ENCODE measurements around the gene CCDC68. TPM values are rescaled to one million over a fixed set of nuclear protein-coding genes. Genes with fewer than 3 reads are reported as not detected.
A peak's percentile ranks its signal among the peaks of the same experiment; 100 is the strongest.

CCDC68 gene
- total RNA-seq, 1 experiment from 2014 or later = 6.6 TPM

- POLR2A ChIA-PET = no interaction called here
- H3K9ac ChIP-seq (ENCODE audit: low read length) = peak overlapping the region; percentile 50
- no peaks in the 10 kb centered on the region for H3K9me2 ChIP-seq (ENCODE audit: insufficient read depth)
- CTCF ChIA-PET = interaction anchor here (2.2 kb wide), 1 partner anchor 267 kb away, joined by 6 read pairs; no protein-coding TSS in a partner anchor
- RAD21 ChIA-PET (ENCODE audit: low non-redundant PET in 1 of 2, low total read pairs in 2 of 2, uncharacterized antibody in 2 of 2, unreplicated experiment in 2 of 2) = no interaction called here
- H4K20me1 ChIP-seq (ENCODE audit: insufficient read depth) = no peaks in the 10 kb centered on the region
- H3K27ac ChIP-seq (ENCODE audit: low read depth, low read length) = no peak overlapping the region; the same call in 1 of the 2 replicates
- H3K9me3 ChIP-seq (ENCODE audit: control insufficient read depth in 1 of 2, insufficient read depth in 1 of 2, low read depth in 1 of 2, low read length in 2 of 2) = no peaks in the 10 kb centered on the region
- H3K4me2 ChIP-seq (ENCODE audit: low read length) = peak overlapping the region; percentile 87
- H3K27me3 ChIP-seq (ENCODE audit: insufficient read depth, low read length) = no peaks in the 10 kb centered on the region
- intact Hi-C loops (cut with micrococcal nuclease) = loop anchor here (5.0 kb wide), 1 partner anchor 169 kb away; no protein-coding TSS in a partner anchor
- H3K4me1 ChIP-seq (ENCODE audit: control insufficient read depth in 1 of 2, insufficient read depth in 2 of 2, low read length in 2 of 2) = peaks cover 10 to 21% of the 10 kb centered on the region in 2 experiments
- DNase-seq (ENCODE audit: low read depth, low spot score) = peak; percentile 26
- H2AFZ ChIP-seq (ENCODE audit: low read depth, low read length, poor library complexity, severe bottlenecking) = peak overlapping the region; percentile 5
- no peaks in the 10 kb centered on the region for H3K36me3 ChIP-seq (ENCODE audit: control insufficient read depth in 1 of 2, insufficient read depth in 2 of 2, low read length in 2 of 2)
- H3K79me2 ChIP-seq (ENCODE audit: insufficient read depth, low read length) = no peaks in the 10 kb centered on the region
- peak overlapping the region; percentile 39 to 61 for H3K4me3 ChIP-seq (replicated peaks in 1 of 2; ENCODE audit: low read depth in 1 of 2, low read length in 2 of 2)
- ATAC-seq = peak; percentile 73
- BruUV-seq (replicated peaks) = no TSS peak
- TF ChIP-seq ZNF274 (IDR thresholded peaks at IDR 0.05; ENCODE audit: low read depth, low read length) (no peak), SIN3A (IDR thresholded peaks at IDR 0.05; ENCODE audit: low read depth) (0 out of 2 replicates have a peak, but pooled peaks have one; percentile 11), FOSL1 (IDR thresholded peaks at IDR 0.05; ENCODE audit: low read depth) (no peak), YY1 (IDR thresholded peaks at IDR 0.05; ENCODE audit: extremely low read depth, insufficient replicate concordance, low read depth, low read length) (no peak), CEBPB (IDR thresholded peaks at IDR 0.05; ENCODE audit: low read depth) (0 out of 2 replicates have a peak, but pooled peaks have one; percentile 28), SP1 (IDR thresholded peaks at IDR 0.05; ENCODE audit: low read depth) (peak; percentile 49; the same call in 1 of the 2 replicates), SRF (IDR thresholded peaks at IDR 0.05; ENCODE audit: low read depth) (0 out of 2 replicates have a peak, but pooled peaks have one; percentile 59)
Observed at GRCh38 chr18:54946149-54946581, 13.1 kb downstream of the CCDC68 start.

GRCh38 chr18:54945576-54946125 lies 13.6 kb downstream of the CCDC68 start:
- CTCF ChIA-PET = interaction anchor here (0.6 to 2.2 kb wide), 2 partner anchors 15 to 266 kb away, joined by 3 to 6 read pairs; no protein-coding TSS in a partner anchor
- Histone ChIP-seq H3K27ac (ENCODE audit: low read depth, low read length) (no peak overlapping the region), H3K9me2 (ENCODE audit: insufficient read depth) (no peaks in the 10 kb centered on the region), H2AFZ (ENCODE audit: low read depth, low read length, poor library complexity, severe bottlenecking) (peak overlapping the region; percentile 5), H3K9me3 (ENCODE audit: control insufficient read depth in 1 of 2, insufficient read depth in 1 of 2, low read depth in 1 of 2, low read length in 2 of 2) (no peaks in the 10 kb centered on the region), H3K4me1 (ENCODE audit: control insufficient read depth in 1 of 2, insufficient read depth in 2 of 2, low read length in 2 of 2) (peaks cover 10 to 21% of the 10 kb centered on the region in 2 experiments), H3K4me3 (replicated peaks in 1 of 2; ENCODE audit: low read depth in 1 of 2, low read length in 2 of 2) (peak overlapping the region; percentile 39 to 61; a peak in 3 of 4 replicates), H4K20me1 (ENCODE audit: insufficient read depth) (no peaks in the 10 kb centered on the region), H3K36me3 (ENCODE audit: control insufficient read depth in 1 of 2, insufficient read depth in 2 of 2, low read length in 2 of 2) (no peaks in the 10 kb centered on the region), H3K9ac (ENCODE audit: low read length) (peak overlapping the region; percentile 50), H3K79me2 (ENCODE audit: insufficient read depth, low read length) (no peaks in the 10 kb centered on the region), H3K27me3 (ENCODE audit: insufficient read depth, low read length) (no peaks in the 10 kb centered on the region), H3K4me2 (ENCODE audit: low read length) (peak overlapping the region; percentile 87)
- no peak; the same call in 1 of the 2 replicates for ATAC-seq
- RAD21 ChIA-PET (ENCODE audit: low non-redundant PET in 1 of 2, low total read pairs in 2 of 2, uncharacterized antibody in 2 of 2, unreplicated experiment in 2 of 2) = no interaction called here
- no peak for DNase-seq (ENCODE audit: low read depth, low spot score)
- BruUV-seq (replicated peaks) = no TSS peak
- POLR2A ChIA-PET = no interaction called here
- intact Hi-C loops (cut with micrococcal nuclease) = loop anchor here (5.0 kb wide), 1 partner anchor 168 kb away; no protein-coding TSS in a partner anchor
- no peak for TF ChIP-seq ZBTB33 (IDR thresholded peaks at IDR 0.05; ENCODE audit: extremely low read depth, insufficient replicate concordance, low read length)
- TF ChIP-seq JUND (IDR thresholded peaks at IDR 0.05) = no peak
- no peak for TF ChIP-seq EGR1 (IDR thresholded peaks at IDR 0.05; ENCODE audit: low read depth)
- TF ChIP-seq YY1 (IDR thresholded peaks at IDR 0.05; ENCODE audit: extremely low read depth, insufficient replicate concordance, low read depth, low read length) = no peak
- TF ChIP-seq FOSL1 (IDR thresholded peaks at IDR 0.05; ENCODE audit: low read depth) = no peak
- TF ChIP-seq EZH2 (IDR thresholded peaks at IDR 0.05) = no peak
- no peak for TF ChIP-seq ATF3 (IDR thresholded peaks at IDR 0.05)
- TF ChIP-seq EZH2phosphoT487 (IDR thresholded peaks at IDR 0.05; ENCODE audit: borderline replicate concordance) = no peak
- no peak for TF ChIP-seq REST (IDR thresholded peaks at IDR 0.05; ENCODE audit: low read depth)

Measured in HCT116 (cell line).